ENCODE measurements around the gene ITPRID2.

DNA sequence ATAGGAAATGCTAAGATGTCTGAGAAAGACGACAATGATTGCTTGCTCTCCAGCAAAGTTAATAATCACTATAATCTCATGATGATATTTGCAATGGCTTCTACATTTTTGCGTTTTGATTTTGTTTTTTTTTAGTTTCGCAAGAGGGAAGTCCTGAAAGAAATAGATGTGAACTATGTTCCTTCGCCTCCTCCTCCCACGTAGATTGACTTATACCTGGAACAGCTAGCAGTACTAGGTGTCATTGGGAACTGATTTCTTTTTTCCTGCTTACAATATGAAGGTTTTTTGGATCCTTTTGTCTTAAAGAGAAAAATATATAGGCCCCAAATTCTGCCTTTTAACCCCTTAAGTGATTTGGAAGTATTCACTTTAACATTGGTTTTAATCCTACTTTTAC lies 26.7 kb downstream of the ITPRID2 start:
- TF ChIP-seq CTCF (IDR thresholded peaks at IDR 0.05; ENCODE audit: low read depth, low read length) = no peak
- TF ChIP-seq POLR2A (IDR thresholded peaks at IDR 0.05; ENCODE audit: extremely low read depth, insufficient read length) = no peak
